BE2C (cell line): ENCODE measurements around the gene CLK4.

ENCODE experiments used
- DNase-seq: peaks from one replicate; pipeline ENCODE4 v3.0.0-alpha.2; 2020
- H3K27me3 ChIP-seq: fragments of 250-450 bp; sonication (Bioruptor Pico); 2 replicates; pipeline ENCODE4 v1.5.1; 2020; ENCODE audit warnings: mild to moderate bottlenecking
- H3K36me3 ChIP-seq: fragments of 250-450 bp; sonication (Bioruptor Pico); 2 replicates; pipeline ENCODE4 v1.5.1; 2020; ENCODE audit warnings: mild to moderate bottlenecking
- H3K4me1 ChIP-seq: fragments of 250-450 bp; sonication (Bioruptor Pico); 2 replicates; pipeline ENCODE4 v1.5.1; 2020
- H3K4me3 ChIP-seq: 2 replicates; pipeline ENCODE4 v1.5.1; 2011; ENCODE audit warnings: low read depth, low read length
- H3K9me3 ChIP-seq: fragments of 250-450 bp; sonication (Bioruptor Pico); 2 replicates; pipeline ENCODE4 v1.5.1; 2020
- CTCF ChIP-seq: IDR thresholded peaks from 2 replicates; pipeline ENCODE4 v1.5.1; 2012; ENCODE audit warnings: mild to moderate bottlenecking, low read depth, low read length

The CLK4 gene

GRCh38 chr5:178580271-178580955 lies 46.4 kb downstream of the CLK4 start:
- H3K36me3 ChIP-seq: no peaks in the 10 kb centered on the region
- no peak overlapping the region for H3K4me3 ChIP-seq
- no peaks in the 10 kb centered on the region; the same call in 1 of the 2 replicates for H3K9me3 ChIP-seq
- TF ChIP-seq CTCF: no peak
- no peak for DNase-seq
- no peaks in the 10 kb centered on the region for H3K4me1 ChIP-seq
- H3K27me3 ChIP-seq: no peaks in the 10 kb centered on the region

- no peak for DNase-seq
- Histone ChIP-seq H3K36me3 (no peaks in the 10 kb centered on the region), H3K27me3 (no peaks in the 10 kb centered on the region), H3K4me3 (no peak overlapping the region), H3K4me1 (no peaks in the 10 kb centered on the region), H3K9me3 (no peaks in the 10 kb centered on the region)
- TF ChIP-seq CTCF: no peak
Observed at GRCh38 chr5:178577944-178578343, 48.9 kb downstream of the CLK4 start.

- H3K36me3 ChIP-seq: no peaks in the 10 kb centered on the region
- H3K9me3 ChIP-seq: no peaks in the 10 kb centered on the region
- no peak for TF ChIP-seq CTCF
- H3K4me3 ChIP-seq: no peak overlapping the region
- no peaks in the 10 kb centered on the region for H3K27me3 ChIP-seq
- no peak for DNase-seq
- no peaks in the 10 kb centered on the region for H3K4me1 ChIP-seq
Observed at GRCh38 chr5:178577376-178577839, 49.4 kb downstream of the CLK4 start.

- H3K27me3 ChIP-seq: no peaks in the 10 kb centered on the region
- H3K4me3 ChIP-seq: no peak overlapping the region
- no peak for DNase-seq
Observed at GRCh38 chr5:178576591-178577351, 50.1 kb downstream of the CLK4 start.

GRCh38 chr5:178573216-178573615 lies 53.6 kb downstream of the CLK4 start:
- no peaks in the 10 kb centered on the region for H3K27me3 ChIP-seq
- H3K36me3 ChIP-seq: no peaks in the 10 kb centered on the region

More at GRCh38 chr5:178576591-178577351, 50.1 kb downstream of the CLK4 start:
- no peaks in the 10 kb centered on the region for H3K4me1 ChIP-seq
- no peak for TF ChIP-seq CTCF
- no peaks in the 10 kb centered on the region for H3K36me3 ChIP-seq
- no peaks in the 10 kb centered on the region for H3K9me3 ChIP-seq

More at GRCh38 chr5:178573216-178573615, 53.6 kb downstream of the CLK4 start:
- no peak for DNase-seq
- no peaks in the 10 kb centered on the region for H3K4me1 ChIP-seq
- no peak overlapping the region for H3K4me3 ChIP-seq
- H3K9me3 ChIP-seq: no peaks in the 10 kb centered on the region
- TF ChIP-seq CTCF: no peak
